NK-92 treated with Interleukin-12 subunit alpha and Interleukin-12 subunit beta, amount 100 ng/mL, for 24 hours (cell line): ENCODE measurements around the gene GUCY1A2.

Experiments used
- DNase-seq: peaks from one replicate; lab custom pipeline; 2025; lab: John Stamatoyannopoulos, UW

Gene GUCY1A2

GRCh38 chr11:106733635-106734034 lies 284.6 kb downstream of the GUCY1A2 start:
- no peak for DNase-seq

DNA sequence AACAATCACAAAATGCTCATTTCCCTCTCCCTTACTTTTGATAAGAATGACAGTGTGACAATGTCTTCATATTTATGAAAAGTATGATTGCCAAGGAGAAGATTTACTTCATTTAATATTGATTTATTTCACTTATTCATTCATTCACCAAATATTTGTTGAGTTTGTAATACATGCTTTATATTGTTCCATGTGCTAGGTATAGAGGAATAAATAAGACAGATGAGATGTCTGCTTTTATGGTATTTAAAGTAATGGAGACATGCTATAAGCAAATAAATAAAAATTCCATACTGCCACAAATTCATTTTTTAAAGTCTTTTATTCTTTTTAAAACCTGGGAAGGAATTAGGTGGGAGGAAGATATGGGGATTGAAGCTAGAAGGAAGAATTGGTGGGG lies 289.4 kb downstream of the GUCY1A2 start:
- no peak for DNase-seq

GRCh38 chr11:106728379-106728778 lies 289.9 kb downstream of the GUCY1A2 start:
- no peak for DNase-seq

- DNase-seq, result no peak
Observed at GRCh38 chr11:106727256-106727655, 291.0 kb downstream of the GUCY1A2 start.

DNA sequence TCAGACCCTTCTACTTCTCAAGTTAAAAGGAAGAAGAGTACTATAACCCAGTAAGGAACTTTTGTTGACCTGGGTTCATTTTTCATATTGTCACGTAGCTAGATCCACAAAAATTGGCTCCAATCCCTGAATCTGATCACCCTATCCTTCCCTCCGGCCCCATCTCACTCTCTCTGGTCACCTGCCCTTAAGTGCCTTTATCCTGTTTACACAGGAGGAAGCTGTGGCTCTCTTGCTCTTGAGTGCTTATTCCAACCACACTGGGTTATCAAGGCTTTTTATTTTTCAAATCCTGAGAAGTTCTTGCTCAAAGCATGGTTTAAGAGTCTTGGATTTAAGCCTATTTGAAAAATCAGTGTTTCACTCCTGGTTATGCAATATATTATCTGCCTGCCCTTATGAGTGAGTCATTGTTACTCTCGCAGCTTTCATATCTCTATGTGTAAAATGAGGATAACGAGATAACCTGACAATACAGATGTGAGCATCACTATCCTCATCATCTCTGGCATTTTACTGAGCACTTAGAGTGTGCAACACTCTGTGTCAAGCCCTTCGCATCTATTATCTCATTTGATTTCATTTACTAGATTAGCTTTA lies 293.9 kb downstream of the GUCY1A2 start:
- DNase-seq, result no peak

- no peak for DNase-seq
Observed at GRCh38 chr11:106723071-106723470, 295.2 kb downstream of the GUCY1A2 start.

DNA sequence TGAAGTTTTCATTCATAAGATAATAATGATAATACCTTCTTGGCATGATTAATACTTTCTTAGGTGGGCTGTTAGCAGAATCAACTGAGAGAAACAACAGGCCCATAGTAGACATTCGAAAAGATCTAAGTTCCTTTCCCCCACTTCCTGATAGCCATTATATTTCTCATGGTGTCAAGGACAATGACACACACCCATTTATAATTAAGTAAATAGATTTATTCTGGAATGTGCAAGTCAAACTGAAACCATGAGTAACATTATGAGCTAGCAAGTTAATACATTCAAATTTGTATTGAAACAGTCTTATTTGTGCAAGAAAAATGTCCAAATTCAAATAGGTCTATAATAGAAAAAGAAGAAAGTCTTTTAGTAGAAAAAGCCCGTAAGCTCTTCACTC lies 301.1 kb downstream of the GUCY1A2 start:
- DNase-seq, result no peak

- no peak for DNase-seq
Observed at GRCh38 chr11:106714199-106714598, 304.1 kb downstream of the GUCY1A2 start.

- DNase-seq, result no peak
Observed at GRCh38 chr11:106708348-106708747, 309.9 kb downstream of the GUCY1A2 start.

GRCh38 chr11:106706355-106706754 lies 311.9 kb downstream of the GUCY1A2 start:
- DNase-seq, result no peak

- DNase-seq, result no peak
Observed at GRCh38 chr11:106702805-106703204, 315.5 kb downstream of the GUCY1A2 start.

DNA sequence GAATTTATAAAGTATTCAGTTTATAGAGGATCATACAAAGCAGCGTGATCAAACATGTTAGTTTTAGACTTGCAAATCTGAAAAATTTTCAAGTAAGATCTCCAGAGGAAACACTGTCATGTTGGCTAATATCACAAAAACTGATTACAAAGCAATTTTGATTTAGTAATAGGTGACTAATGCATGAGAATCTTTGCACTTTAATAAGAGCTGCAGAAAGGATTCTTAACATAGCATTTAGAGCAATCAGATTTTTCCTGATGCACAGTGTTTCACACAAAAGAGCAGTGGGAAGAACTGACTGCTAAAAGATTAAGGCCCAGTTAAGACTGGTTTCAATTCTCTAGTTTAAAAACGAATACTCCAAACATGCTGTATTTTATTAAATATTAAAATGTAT lies 321.2 kb downstream of the GUCY1A2 start:
- no peak for DNase-seq

- no peak for DNase-seq
Observed at GRCh38 chr11:106695506-106695905, 322.8 kb downstream of the GUCY1A2 start.

DNA sequence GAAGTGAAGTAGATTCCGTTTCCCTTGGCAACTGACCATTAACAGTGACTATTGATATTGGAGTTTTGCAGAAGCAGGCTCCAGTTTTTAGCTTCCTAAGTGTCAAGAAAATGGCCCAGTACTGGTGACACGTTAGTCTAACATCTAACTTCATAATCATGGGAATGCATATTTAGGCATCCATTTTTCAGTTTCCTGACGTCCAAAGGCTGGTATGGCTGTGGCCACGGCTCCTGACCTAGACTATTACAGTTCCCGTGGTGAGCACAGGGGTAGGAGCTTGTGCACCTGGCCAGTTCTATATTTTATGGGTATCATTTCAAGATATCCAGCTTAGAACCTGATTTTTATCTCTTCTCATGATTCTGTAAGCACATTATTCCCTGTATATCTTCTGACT lies 323.8 kb downstream of the GUCY1A2 start:
- DNase-seq, result no peak

- DNase-seq, result no peak
Observed at GRCh38 chr11:106691807-106692365, 326.4 kb downstream of the GUCY1A2 start.

GRCh38 chr11:106690923-106691322 lies 327.4 kb downstream of the GUCY1A2 start:
- DNase-seq, result no peak

DNA sequence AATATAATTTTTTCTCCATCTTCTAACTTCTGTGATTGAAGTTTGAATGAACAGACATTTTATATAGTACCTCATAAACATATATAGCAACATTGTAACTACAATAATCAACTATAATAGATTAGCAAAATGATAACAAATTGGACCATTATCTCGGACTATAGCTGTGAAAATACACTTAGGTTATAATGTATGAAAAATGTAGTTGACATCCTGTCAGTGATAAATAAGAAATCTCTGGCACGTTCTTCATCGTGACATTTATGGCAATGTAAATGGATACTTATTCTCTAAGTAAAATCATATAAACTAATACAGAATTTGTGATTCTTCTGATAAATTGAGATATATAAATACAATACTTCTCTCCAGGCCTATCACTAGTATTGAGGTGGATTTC lies 333.3 kb downstream of the GUCY1A2 start:
- DNase-seq, result no peak

DNA sequence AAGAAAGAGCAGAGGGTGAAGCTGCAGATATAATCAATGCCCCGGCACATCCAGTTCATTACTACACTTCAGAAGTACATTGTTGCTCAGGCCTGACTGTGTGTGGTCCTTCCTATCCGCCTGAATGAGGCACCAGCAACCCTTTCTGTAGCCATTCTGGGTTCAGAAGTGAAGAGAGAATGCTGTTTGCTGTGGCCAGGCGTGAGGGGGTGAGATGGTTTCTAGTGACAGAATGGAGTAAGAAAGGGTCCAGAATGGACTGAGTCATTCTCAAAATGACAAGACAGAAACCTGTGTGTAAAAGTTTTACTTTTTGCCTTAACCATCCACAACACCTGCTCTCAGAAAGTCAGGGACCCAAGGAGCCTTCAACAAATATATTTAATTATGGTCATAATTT lies 334.8 kb downstream of the GUCY1A2 start:
- DNase-seq, result no peak

- no peak for DNase-seq
Observed at GRCh38 chr11:106681435-106681834, 336.8 kb downstream of the GUCY1A2 start.

DNA sequence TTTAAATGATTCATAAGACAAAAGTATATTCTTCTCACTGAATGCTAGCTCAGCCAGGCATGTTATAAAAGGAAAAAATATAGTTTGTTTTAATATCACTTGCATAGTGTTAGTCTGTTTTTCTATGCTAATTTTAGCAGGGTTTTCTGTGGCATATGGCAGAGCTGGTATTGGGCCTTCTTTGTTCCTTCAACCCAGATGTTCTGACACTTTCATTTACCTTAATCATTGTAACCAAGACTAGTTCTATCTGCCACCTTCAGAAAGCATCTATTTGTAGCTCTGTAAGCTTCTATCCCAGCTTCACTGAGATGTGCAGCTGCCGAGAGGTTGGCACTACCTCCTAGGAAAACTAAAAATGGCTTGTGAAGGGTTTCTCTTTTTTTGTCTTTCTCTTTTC lies 338.7 kb downstream of the GUCY1A2 start:
- DNase-seq, result no peak

DNA sequence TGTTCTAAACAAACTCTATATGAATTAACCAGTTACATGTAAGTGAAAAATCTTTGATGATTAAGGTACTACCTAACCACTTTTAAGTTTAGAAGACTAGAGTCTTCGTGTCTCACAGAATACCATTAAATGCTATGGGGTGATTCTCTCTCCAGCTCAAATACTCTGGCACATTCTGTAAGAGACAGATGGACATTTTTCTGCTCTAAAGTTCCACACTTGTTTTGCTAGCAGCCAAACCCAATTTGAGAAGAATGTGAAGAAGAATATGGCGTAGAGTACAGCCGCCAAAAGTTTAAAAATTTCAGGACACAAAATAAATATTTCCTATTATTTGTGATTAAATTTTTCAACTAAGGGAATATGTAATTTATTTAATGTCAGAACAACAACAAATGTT lies 339.1 kb downstream of the GUCY1A2 start:
- no peak for DNase-seq

- DNase-seq, result no peak
Observed at GRCh38 chr11:106670069-106670468, 348.2 kb downstream of the GUCY1A2 start.

DNA sequence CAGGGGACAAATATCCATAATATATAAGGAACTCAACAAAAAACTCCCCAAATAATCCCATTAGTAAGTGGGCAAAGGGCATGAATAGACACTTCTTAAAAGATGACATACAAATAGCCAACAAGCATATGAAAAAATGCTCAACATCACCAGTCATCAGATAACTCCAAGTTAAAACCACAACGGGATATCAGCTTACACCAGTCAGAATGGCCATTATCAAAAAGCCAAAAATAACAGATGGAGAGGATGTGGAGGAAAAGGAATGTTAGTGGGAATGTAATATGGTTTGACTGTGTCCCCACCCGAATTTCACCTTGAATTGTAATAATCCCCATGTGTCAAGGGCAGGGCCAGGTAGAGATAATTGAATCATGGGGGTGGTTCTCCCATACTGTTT lies 350.1 kb downstream of the GUCY1A2 start:
- no peak for DNase-seq

DNA sequence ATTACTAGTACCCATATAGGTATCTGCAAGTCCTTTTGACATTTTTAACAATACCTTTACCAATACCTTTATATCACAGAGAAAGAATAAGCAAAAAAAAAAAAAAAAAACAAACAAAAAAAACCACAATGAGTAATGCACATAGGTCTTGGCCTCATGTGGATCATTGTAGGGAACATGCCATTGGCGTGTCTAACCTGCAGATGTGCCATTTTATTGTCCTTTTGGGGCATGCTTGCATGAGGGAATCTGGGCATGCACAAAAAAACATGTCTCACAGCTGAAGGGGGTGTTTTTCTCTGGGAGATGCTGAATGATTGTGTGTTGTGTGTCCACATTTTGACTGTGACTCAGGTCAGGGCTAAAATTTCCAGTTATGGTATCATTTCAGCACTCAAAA lies 361.6 kb downstream of the GUCY1A2 start:
- no peak for DNase-seq
